NCI-H1048 (cell line): ENCODE measurements around the gene MAP7.
"Not testable (repeated sequence)": the region's sequence is repeated elsewhere in the genome, so short reads cannot be mapped to it uniquely, and the experiment has no call there.

Source experiments
- DNase-seq: peaks from one replicate; lab custom pipeline; 2025; lab: John Stamatoyannopoulos, UW

Gene MAP7

DNA sequence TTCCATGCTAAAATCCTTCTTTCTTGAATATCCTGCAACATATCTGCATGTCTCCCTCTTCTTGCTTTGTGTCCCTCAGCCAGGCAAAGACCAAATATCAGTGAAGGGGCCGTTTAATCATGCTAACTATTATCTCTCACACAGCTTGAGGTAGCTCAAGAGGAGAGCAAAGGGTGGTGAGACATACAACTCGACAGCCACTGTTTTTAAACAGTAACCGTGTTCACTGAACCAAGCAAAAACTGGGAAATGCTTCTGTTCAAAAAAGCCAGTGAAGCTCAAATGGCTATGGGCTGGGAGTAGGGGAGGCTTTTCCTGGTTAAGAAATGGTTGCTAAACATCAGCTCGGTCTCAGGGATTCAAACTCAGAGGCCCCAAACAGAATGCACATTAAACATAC, 83.4 kb downstream of the MAP7 start:
- no peak for DNase-seq

DNA sequence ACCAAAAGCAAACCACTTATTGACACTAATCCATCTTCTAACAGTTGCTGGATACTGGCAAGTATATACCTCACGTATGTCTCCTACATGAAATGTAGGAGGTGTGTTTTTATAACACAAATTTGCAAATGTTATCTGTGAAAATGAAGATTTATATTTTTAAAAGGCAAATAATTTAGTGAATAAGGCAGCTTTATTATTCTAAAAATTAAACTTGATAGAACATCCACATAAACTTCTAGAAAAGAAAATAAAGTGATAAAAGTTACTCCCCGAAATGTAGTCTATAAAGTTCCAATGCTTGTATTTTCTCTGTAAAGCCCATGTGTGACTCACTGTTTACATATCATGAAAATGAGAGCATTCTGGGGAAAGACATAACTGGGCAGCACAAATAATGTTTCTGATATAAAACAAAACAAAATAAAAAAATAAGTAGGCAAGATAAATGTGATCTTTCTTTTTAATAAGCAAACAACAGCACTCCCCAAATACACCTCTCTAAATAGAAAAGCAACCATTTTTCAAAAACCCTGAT, 84.4 kb downstream of the MAP7 start:
- no peak for DNase-seq

DNA sequence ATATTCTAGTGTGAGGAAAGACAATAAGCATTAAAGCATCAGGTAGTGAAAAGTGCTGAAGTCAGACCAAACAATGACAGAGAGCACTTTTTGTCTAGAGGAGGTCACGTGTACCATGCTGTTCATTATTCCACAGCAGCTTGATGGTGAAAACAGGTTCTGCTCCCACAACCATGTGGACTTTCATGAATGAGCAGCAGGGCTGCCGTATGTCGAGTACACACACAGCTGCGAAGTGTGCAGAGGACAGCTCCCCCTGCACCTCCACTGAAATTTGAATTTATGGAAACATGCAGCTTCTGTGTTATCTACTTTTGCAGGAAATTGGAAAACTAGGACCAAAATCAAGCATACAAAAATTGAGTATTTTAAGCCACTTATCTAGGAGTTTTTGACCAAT, 85.3 kb downstream of the MAP7 start:
- no peak for DNase-seq

DNA sequence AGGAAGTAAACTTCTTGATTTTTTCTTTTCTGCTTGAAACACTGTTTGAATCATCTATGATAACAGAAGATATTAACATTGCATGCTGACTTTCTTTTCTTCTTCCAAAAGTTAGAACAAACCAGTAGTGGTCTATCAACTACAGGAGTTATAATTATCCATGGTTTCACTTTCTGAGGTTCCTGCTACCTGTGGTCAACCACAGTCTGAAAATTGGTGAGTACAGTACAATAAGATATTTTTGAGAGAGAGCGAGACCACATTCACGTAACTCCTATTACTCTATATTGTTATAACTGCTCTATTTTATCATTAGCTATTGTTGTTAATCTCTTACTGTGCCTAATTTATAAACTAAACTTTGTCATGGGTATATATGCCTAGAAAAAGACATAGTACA, 86.1 kb downstream of the MAP7 start:
- no peak for DNase-seq

DNA sequence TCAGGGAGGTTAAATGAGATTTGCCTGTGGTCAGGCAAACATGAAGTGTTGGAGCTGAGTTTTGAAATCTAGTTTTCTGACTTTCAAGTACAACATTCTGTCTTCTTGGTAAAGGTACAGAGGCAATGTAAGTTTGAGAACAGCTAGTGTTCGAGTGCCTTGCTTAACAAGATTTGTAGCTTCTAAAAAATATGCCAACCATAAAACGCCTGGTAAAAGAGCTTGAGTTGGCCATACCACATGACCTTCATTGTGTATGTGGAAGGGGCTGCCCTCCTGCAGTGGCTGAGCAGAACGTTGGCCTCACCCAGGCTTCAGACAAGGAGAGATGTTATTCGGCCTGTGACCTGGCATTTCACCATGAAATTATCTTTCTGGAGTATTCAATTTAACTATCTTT, 86.5 kb downstream of the MAP7 start:
- no peak for DNase-seq

DNA sequence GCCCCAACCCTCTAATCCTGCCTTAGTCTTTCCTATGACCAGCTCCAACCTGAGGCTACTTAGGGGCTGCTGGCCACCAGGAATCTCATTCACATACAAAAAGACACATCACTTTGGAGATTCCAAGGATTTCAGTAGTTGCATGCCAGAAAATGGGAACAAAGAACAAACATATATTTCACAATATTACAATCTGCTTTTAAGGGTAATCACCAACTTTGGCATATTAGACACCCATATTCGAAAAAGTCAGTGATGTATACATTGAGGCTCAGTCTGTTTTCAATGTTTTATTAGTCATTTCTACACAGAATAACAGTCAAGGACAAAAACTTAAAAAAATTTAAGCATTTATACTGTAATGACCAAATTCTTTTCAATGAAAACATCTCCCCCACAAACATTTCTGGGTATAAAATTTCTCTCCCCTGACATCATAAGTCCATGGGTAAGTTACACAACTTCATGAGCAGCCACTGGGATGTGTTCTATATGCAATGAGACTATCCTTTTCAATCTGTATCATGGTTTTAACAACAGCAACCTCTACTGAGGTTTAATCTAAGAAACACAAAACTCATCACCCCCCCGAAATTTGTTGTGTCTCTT, 103.5 kb downstream of the MAP7 start:
- no peak for DNase-seq

DNA sequence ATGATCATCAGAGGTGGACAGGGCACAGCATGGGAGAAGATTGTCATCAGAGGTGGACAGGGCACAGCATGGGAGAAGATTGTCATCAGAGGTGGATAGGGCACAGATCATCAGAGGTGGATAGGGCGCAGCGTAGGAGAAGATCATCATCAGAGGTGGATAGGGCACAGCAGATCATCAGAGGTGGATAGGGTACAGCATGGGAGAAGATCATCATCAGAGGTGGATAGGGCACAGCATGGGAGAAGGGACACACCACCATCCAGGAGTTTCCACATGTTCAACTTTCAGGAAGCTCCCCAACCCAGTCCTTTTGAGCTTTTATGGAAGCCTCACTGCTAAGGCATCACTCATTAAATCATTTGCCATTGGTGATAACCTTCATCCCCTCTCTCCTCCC, 104.1 kb downstream of the MAP7 start:
- no peak for DNase-seq

DNA sequence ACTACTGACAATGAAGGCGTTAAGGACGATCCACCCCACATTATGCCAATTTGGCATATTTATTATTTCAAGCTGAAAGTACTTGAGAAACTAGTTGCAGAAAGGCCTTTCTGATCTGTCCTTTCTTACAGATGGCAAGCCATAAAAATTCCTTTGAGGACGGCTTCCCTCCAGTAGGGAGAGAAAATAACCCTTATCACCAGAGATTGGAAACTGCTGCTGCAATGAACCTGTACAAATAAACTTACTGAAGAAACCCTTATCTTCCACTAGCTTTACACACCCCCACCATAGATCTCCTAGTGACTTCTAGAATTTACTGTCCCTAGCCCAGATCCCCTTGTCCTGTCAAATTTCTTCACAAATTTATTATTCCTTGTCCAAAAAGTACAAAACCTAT, 105.2 kb downstream of the MAP7 start:
- DNase-seq = no peak

DNA sequence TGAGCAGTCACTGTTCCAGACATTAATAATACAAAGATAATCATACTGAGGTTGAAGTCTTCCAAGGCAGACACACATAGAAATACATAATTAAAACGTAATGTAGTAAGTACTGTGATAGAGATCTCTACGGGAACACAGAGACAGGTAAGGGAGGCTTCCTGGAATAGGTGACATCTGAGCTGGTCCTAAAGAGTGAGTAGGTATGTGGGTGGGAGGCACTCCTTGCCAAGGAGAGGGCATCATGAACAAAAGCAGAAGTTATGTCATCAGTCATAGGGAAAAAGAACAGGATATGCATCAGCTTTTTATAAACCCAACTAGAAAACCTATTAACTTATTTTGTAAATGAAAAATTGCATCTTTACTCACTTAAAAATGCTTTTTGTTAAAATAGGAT, 110.0 kb downstream of the MAP7 start:
- DNase-seq = no peak

DNA sequence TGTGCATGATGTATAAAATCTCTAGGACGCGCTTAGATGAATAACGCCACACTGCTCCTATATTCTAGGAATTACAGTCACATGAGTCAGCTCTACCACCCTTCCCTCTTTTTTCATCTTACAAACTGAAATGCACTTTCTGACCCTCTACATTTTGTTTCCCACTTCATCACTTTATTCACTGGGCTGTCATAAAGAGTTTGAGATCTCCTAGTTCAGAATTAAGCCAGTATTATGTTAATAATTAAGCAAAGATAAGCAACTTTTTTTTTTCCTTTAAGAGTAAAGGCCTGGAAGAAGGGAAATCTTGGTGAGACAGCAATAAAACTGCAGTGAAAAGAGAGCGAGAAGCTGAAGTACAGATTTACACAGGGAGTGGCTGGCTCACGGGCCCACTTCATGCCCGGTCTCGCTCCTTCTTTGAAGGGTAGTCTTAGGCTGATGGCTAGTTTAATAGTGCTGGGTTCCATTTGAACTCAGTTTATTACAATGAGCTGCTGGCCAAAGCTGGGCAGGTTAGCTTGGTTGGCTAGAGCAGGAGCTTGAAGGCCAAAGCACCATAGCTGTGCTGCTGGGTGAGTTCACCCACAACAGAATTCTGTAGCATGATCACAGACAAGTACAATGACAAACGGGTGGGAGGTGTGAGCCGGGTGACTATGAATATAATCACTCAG, 110.6 kb downstream of the MAP7 start:
- DNase-seq = no peak

DNA sequence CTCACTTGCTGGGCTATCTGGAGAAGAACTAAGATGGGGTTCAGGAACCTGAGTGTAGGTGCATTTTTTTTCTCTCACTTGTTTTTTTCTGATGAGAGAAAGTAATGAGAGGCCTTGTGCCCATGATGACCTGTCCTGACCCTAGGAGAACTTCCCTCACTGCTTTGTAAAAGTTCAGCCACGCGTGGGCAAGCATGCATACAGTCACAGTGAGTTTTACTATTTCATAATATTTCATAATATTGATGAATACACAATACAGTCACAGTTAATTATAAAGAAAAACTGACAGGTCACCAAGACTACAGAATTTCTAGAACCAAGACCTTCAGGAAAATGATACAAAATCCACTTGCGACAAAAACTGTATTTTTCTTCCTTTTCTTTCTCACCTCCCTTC, 111.8 kb downstream of the MAP7 start:
- DNase-seq = no peak

DNA sequence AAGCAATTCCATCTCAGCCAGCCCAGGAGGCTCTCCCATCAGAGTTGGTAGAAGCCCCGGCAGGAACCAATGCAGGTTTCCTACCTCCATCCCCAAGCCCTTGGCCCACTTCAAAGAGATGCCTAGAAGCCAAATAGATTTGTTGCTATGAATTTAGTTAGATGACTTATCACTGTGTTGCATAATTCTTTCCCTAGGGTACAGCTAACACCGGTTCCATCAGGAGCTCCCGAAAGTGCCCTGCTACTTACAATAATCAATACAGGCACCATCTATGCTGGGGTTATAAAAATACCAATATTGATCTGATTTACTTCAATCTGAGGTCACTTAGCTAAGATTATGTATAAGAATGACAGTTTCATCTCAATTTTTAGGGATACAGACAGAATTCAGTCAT, 113.0 kb downstream of the MAP7 start:
- DNase-seq = no peak

DNA sequence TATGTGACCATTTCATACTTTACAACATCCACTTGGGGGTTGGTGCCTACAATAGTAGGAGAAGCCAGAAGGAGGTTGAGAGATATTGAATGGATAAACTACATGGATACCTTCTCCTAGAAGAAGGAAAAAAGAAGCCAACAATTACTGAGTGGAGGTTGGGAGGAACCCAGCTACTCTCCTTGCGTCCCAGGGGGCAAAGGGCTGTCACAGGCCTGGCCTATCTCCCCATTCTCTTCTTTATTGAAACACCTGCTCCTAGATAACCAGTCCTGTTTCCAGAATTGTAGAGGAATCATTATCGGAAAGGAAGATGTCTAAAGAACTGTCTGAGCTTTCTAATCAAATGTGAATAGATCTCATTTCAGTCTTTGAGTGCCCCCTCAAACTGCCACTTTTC, 115.1 kb downstream of the MAP7 start:
- DNase-seq = no peak

DNA sequence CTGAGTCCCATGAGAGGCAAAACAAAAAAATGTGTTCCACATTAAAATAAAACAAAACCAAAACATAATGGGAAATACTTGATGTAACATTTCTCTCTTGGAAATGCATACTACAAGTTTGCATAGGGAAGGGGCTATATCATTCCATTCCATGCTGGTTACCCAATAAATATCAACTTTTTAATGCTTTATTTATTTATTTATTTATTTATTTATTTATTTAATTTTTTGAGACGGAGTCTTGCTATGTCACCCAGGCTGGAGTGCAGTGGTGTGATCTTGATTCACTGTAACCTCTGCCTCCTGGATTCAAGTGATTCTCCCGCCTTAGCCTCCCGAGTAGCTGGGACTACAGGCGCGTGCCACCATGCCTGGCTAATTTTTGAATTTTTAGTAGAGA, 118.9 kb downstream of the MAP7 start:
- DNase-seq = not testable (repeated sequence)

DNA sequence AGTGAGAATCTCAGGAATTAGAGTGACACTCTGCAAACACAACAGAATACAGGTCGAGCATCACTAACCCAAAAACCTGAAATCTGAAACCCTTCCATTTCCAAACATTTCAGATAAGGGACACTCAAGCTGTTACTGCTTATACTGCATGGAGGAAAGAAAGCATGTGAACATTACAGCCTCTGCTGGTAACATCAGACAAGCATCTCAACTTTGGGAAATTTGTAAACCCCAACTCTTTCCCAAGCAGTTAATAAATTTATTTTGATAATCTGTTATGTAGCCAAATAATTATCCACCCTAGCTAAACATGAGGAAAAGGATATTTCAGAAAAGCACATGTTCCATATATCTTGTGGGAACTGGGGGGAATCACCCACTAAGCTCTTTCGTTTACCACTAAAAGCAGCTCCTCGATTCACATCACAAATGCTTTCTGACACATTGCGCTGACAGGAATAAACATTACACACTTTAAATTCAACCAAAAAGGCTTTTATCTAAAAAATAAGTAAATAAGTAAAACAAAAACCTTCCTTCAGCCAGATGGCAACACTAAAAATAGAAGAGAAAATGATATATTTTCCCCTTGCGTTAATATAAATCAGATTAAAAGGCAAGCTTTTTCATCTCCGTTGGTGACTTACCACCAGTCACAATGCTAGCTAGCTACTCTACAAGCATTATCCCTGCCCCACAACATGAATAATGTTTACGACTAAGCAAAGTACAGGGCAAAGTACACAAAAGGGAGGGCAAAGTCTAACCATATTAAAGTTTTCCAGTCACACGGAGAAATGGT, 120.8 kb downstream of the MAP7 start:
- no peak for DNase-seq

DNA sequence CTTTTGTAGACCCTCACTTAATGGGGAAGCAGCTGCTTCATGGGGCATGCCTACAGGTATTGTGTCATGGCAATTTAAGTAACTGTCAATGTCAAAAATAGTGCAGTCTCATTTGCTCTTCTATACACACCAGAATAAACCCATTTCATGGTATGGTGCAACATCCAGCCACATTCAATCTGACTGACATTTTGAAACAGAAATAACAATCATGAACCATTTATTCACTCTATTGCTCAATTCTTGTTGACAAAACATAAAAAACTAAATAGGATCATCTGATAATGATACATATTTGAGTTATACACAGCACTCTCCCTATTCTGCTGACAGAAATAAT, 122.9 kb downstream of the MAP7 start:
- no peak for DNase-seq

DNA sequence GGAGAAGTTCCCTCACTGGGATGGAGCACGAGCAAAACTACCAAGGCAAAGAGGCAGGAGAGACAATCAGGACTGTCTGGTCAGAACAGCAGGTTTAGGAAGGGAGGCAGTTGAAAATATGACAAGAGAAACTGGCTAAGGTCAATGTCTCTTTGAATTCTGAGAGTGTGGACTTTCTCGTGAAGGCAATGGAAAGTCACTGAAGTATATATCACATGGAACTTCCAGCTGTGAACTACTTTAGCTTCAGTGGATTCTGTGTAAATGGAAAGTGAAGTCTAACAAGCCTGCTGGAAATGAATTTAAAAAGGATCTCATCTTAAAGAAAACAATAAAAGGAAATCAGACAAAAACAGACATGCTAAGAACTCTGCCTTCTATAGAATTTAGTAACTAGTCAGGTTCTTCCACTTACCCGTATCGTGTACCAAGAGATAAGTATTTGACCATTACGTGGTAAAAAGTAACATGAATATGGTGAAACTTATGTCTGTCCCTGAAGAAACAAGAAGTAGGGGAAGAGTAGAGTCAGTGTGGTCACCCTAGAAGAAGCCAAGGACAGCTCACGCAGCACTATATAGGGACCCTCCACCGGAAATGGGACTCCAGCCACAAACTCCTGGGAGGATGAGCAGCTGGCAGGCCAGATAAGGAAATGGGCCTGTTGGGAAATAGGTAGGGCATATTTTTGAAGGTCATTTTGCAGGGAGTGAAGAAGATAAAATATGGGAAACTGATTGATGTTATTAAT, 123.4 kb downstream of the MAP7 start:
- DNase-seq = no peak

DNA sequence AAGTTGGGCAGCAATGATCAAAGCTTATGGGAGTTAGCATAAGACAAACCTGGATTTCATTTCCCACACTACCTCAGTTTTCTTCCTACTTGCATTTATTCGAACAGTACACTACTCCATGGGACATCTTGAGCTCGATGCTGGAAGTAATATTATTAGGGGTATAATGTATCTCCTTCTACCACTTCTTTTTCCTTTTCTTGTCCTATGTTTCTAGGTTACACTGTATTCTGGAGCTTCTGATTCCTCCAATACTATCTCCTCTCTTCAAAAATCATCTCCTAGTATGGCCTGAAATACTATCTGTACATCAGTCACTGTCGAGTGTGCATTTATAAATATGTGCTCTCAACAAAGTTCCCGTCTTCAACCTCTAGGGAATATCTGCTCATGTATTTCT, 124.4 kb downstream of the MAP7 start:
- no peak for DNase-seq

DNA sequence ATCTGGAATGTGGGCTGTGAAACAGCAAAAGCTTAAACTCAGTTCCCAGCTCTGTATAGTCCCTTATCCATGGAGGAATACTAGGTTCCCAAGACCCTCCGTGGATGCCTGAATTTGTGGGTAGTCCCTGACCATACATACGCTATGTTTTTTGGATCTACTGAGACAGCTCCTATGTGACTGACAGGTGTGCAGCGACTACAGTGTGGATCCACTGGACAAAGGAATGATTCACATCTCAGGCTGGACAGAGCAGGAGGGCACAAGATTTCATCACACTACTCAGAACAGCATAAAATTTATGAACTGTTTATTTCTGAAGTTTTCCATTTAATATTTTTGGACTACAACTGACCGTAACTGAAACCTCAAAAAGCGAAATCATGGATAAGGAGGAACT, 125.3 kb downstream of the MAP7 start:
- no peak for DNase-seq

DNA sequence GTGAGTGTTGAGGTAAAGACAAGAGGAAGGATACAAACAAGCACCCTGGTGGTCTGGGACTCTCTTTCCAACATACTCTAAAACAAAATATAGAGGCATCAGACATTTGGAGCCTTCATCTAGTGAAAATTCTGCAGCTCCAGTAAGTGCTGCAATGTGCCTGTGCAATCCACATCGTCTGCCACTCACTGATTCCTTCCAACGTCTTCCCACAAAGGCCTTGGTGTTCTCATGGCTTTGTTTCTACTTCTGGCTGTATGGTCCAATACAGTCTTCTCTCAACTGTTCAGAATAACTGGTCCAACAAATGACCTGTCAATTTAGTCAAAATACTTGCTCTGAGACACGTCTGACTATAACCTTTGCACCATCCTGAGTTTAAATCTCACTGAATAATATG, 125.8 kb downstream of the MAP7 start:
- no peak for DNase-seq

DNA sequence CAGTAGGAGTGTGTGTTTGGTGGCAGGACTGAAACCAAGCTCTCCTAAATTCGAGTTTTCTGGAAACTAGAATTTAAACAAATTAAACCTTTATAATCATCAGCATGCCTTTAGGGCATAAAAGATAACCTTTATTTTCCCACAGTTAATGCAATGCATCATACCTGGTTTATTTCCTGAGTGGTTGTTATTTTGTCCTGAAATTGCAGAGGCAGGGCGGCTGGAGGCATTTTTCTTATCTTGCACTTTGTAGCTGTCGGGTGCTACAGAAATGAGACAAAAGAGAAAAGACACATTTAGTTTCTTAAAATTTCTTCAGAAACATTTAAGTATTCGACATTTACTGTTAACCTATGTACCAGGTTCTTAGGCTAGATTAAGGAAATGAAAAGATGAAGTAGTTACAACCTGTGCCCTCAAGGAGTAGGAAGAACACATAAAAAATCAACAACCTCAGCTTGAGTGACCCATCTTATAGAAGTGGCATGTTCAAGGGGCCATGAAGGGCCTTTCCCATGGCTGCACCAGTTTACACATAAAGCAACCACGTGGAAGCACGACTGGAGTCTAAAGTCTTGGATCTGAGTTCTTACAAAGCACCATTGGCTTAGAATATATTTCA, 128.6 kb downstream of the MAP7 start:
- no peak for DNase-seq

DNA sequence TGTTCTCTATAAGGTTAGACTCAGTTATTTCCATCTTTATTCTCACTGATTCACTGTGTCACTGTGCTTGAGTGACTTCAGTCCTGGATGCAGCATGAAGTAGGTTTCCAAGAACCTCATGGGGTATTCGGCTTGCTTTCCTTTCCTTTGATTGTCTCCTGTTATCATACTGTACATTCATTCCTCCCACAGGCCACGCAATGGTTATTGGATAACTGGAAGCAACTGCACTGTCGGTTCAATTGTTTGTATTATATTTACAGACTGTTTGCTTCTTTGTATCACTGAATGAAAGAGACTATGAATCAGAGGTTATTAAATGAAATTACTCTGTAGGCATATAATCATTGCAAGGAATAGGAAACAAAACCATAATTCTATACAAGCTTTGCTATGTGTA, 129.4 kb downstream of the MAP7 start:
- no peak for DNase-seq
